ENCODE data around the gene CERS5. TPM values are rescaled to one million over a fixed set of nuclear protein-coding genes. Genes with fewer than 3 reads are reported as not detected.

Gene CERS5
- polyA plus RNA-seq, 5 donors = 59.2 to 77.7 (median 65.6) TPM

GRCh38 chr12:50147281-50147680, 19.9 kb downstream of the CERS5 start:
- DNase-seq = no peak

- DNase-seq = no peak
Measured at GRCh38 chr12:50145439-50145838, 21.7 kb downstream of the CERS5 start.

- DNase-seq = no peak
Measured at GRCh38 chr12:50142993-50143392, 24.2 kb downstream of the CERS5 start.

- DNase-seq = no peak
Measured at GRCh38 chr12:50132505-50133135, 34.5 kb downstream of the CERS5 start.

GRCh38 chr12:50129290-50129689, 37.9 kb downstream of the CERS5 start:
- no peak for DNase-seq

GRCh38 chr12:50127546-50127945, 39.6 kb downstream of the CERS5 start:
- no peak for DNase-seq

- DNase-seq = no peak
Measured at GRCh38 chr12:50123203-50123602, 44.0 kb downstream of the CERS5 start.

GRCh38 chr12:50121641-50122040, 45.5 kb downstream of the CERS5 start:
- no peak for DNase-seq

- DNase-seq = no peak
Measured at GRCh38 chr12:50120953-50121352, 46.2 kb downstream of the CERS5 start.

- DNase-seq = no peak
Measured at GRCh38 chr12:50120521-50120920, 46.6 kb downstream of the CERS5 start.

GRCh38 chr12:50119387-50119786, 47.8 kb downstream of the CERS5 start:
- DNase-seq = no peak

- DNase-seq = no peak
Measured at GRCh38 chr12:50117057-50117622, 50.0 kb downstream of the CERS5 start.

- no peak for DNase-seq
Measured at GRCh38 chr12:50112456-50113218, 54.5 kb downstream of the CERS5 start.

GRCh38 chr12:50111693-50112455, 55.3 kb downstream of the CERS5 start, which contains the start of gene COX14:
Gene COX14 (plus strand): TSS chr12:50112236. CDS start chr12:50120044, 7,808 bp downstream.
- DNase-seq = peak; percentile 99 to 100

- no peak for DNase-seq
Measured at GRCh38 chr12:50111395-50111692, 55.8 kb downstream of the CERS5 start.

GRCh38 chr12:50110762-50111351, 56.3 kb downstream of the CERS5 start:
- no peak for DNase-seq

GRCh38 chr12:50110127-50110761, 56.9 kb downstream of the CERS5 start:
- DNase-seq = no peak

GRCh38 chr12:50109319-50109718, 57.9 kb downstream of the CERS5 start:
- no peak for DNase-seq

GRCh38 chr12:50107416-50108268, 59.5 kb downstream of the CERS5 start:
- no peak for DNase-seq

GRCh38 chr12:50106907-50107306, 60.3 kb downstream of the CERS5 start:
- no peak for DNase-seq

Data from right lung (tissue), 5 donors.